HEK293 (cell line): ENCODE measurements around the gene NEAT1.

ENCODE experiments used
- CTCF ChIA-PET: fragments of 350-600 bp; formaldehyde crosslinking; extraction: SDS; loops from one replicate; lab custom pipeline; 2021; ENCODE audit warnings: antibody characterized with exemption; lab: Yijun Ruan, JAX
- POLR2A ChIA-PET: fragments of 300-600 bp; formaldehyde crosslinking; extraction: SDS; loops from one replicate; lab custom pipeline; 2020; ENCODE audit warnings: antibody characterized with exemption, inconsistent platforms; lab: Yijun Ruan, JAX
- H3K27ac ChIP-seq: fragments of 200-500 bp; sonication (Bioruptor generic); 2 replicates; pipeline ENCODE4 v1.5.1; 2014; ENCODE audit warnings: low read depth, low read length, control low read depth, inconsistent platforms; ENCODE audit errors: extremely low read depth
- H3K36me3 ChIP-seq, 2 experiments: fragments of 200-500 bp in 1 of 2; sonication (Bioruptor generic) in 1 of 2; 1 replicate in 1 of 2; 2 replicates in 1 of 2; pipeline ENCODE4 v1.5.1; 2014 to 2017; ENCODE audit warnings: inconsistent platforms in 2 of 2, low read length in 2 of 2; ENCODE audit not compliant: control insufficient read depth in 2 of 2, insufficient read depth in 1 of 2
- H3K4me1 ChIP-seq: fragments of 200-500 bp; sonication (Bioruptor generic); 2 replicates; pipeline ENCODE4 v1.5.1; 2014; ENCODE audit warnings: mild to moderate bottlenecking, low read length, inconsistent platforms; ENCODE audit not compliant: control insufficient read depth, insufficient read depth
- H3K4me3 ChIP-seq: 2 replicates; pipeline ENCODE4 v1.5.1; 2011; ENCODE audit warnings: low read depth, mild to moderate bottlenecking, control low read depth, low read length, moderate library complexity
- H3K9me3 ChIP-seq: fragments of 200-500 bp; sonication (Bioruptor generic); 2 replicates; pipeline ENCODE4 v1.5.1; 2014; ENCODE audit warnings: low read depth, low read length, inconsistent platforms; ENCODE audit not compliant: control insufficient read depth, insufficient read depth
- FEZF1 ChIP-seq: fragments of 450-650 bp; formaldehyde crosslinking; IDR thresholded peaks from 2 replicates; pipeline ENCODE4 v1.5.1; 2016; ENCODE audit warnings: missing biosample characterization, missing genetic modification characterization
- GLI2 ChIP-seq: fragments of 450-650 bp; formaldehyde crosslinking; IDR thresholded peaks from 2 replicates; pipeline ENCODE4; 2017; ENCODE audit warnings: missing biosample characterization, missing genetic modification characterization, low read depth, borderline replicate concordance
- SP7 ChIP-seq: fragments of 450-650 bp; formaldehyde crosslinking; IDR thresholded peaks from 2 replicates; pipeline ENCODE4 v1.5.1; 2016; ENCODE audit warnings: missing biosample characterization, missing genetic modification characterization
- TCF7L2 ChIP-seq: IDR thresholded peaks from 2 replicates; pipeline ENCODE4 v1.6.1; 2011; ENCODE audit warnings: low read depth, mild to moderate bottlenecking, inconsistent platforms, low read length, moderate library complexity, borderline replicate concordance
- ZBTB1 ChIP-seq: fragments of 450-650 bp; formaldehyde crosslinking; IDR thresholded peaks from 2 replicates; pipeline ENCODE4 v1.5.1; 2016; ENCODE audit warnings: missing biosample characterization, missing genetic modification characterization
- ZBTB17 ChIP-seq: fragments of 450-650 bp; formaldehyde crosslinking; IDR thresholded peaks from 2 replicates; pipeline ENCODE4 v1.5.1; 2016; ENCODE audit warnings: missing biosample characterization, missing genetic modification characterization
- ZBTB7A ChIP-seq: fragments of 450-650 bp; formaldehyde crosslinking; IDR thresholded peaks from 2 replicates; pipeline ENCODE4 v1.5.1; 2016; ENCODE audit warnings: low read depth, missing biosample characterization, missing genetic modification characterization
- ZNF114 ChIP-seq: fragments of 450-650 bp; formaldehyde crosslinking; IDR thresholded peaks from 2 replicates; pipeline ENCODE4 v1.5.0; 2017; ENCODE audit warnings: missing biosample characterization, missing genetic modification characterization
- ZNF133 ChIP-seq: fragments of 450-650 bp; formaldehyde crosslinking; IDR thresholded peaks from 2 replicates; pipeline ENCODE4 v1.5.1; 2016; ENCODE audit warnings: missing biosample characterization, missing genetic modification characterization
- ZNF146 ChIP-seq: fragments of 450-650 bp; formaldehyde crosslinking; IDR thresholded peaks from 2 replicates; pipeline ENCODE4 v1.5.1; 2016; ENCODE audit warnings: missing biosample characterization, missing genetic modification characterization
- ZNF175 ChIP-seq: fragments of 450-650 bp; formaldehyde crosslinking; IDR thresholded peaks from 2 replicates; pipeline ENCODE4 v1.5.1; 2016; ENCODE audit warnings: missing biosample characterization, missing genetic modification characterization
- ZNF202 ChIP-seq: fragments of 450-650 bp; formaldehyde crosslinking; IDR thresholded peaks from 2 replicates; pipeline ENCODE4 v1.5.1; 2016; ENCODE audit warnings: missing biosample characterization, missing genetic modification characterization, borderline replicate concordance
- ZNF211 ChIP-seq: fragments of 450-650 bp; formaldehyde crosslinking; IDR thresholded peaks from 2 replicates; pipeline ENCODE4 v1.5.1; 2016; ENCODE audit warnings: low read depth, missing biosample characterization, missing genetic modification characterization
- ZNF350 ChIP-seq: fragments of 450-650 bp; formaldehyde crosslinking; IDR thresholded peaks from 2 replicates; pipeline ENCODE4 v1.5.0; 2017; ENCODE audit warnings: missing biosample characterization, mild to moderate bottlenecking, missing genetic modification characterization
- ZNF354C ChIP-seq: fragments of 450-650 bp; formaldehyde crosslinking; IDR thresholded peaks from 2 replicates; pipeline ENCODE4 v1.5.1; 2016; ENCODE audit warnings: missing biosample characterization, missing genetic modification characterization, low read depth, borderline replicate concordance
- ZNF404 ChIP-seq: fragments of 450-650 bp; formaldehyde crosslinking; IDR thresholded peaks from 2 replicates; pipeline ENCODE4 v1.5.1; 2017; ENCODE audit warnings: missing biosample characterization, missing genetic modification characterization
- ZNF514 ChIP-seq: fragments of 450-650 bp; formaldehyde crosslinking; IDR thresholded peaks from 2 replicates; pipeline ENCODE4 v1.5.1; 2016; ENCODE audit warnings: missing biosample characterization, missing genetic modification characterization
- ZNF521 ChIP-seq: fragments of 450-650 bp; formaldehyde crosslinking; IDR thresholded peaks from 2 replicates; pipeline ENCODE4 v1.5.1; 2017; ENCODE audit warnings: missing biosample characterization, mild to moderate bottlenecking, missing genetic modification characterization
- ZNF571 ChIP-seq: fragments of 450-650 bp; formaldehyde crosslinking; IDR thresholded peaks from 2 replicates; pipeline ENCODE4 v1.5.0; 2017; ENCODE audit warnings: missing biosample characterization, missing genetic modification characterization
- ZNF624 ChIP-seq: fragments of 450-650 bp; formaldehyde crosslinking; IDR thresholded peaks from 2 replicates; pipeline ENCODE4 v1.5.1; 2017; ENCODE audit warnings: missing biosample characterization, missing genetic modification characterization
- ZNF654 ChIP-seq: fragments of 450-650 bp; formaldehyde crosslinking; IDR thresholded peaks from 2 replicates; pipeline ENCODE4 v1.5.1; 2016; ENCODE audit warnings: low read depth, missing biosample characterization, missing genetic modification characterization
- ZNF701 ChIP-seq: fragments of 450-650 bp; formaldehyde crosslinking; IDR thresholded peaks from 2 replicates; pipeline ENCODE4 v1.5.1; 2016; ENCODE audit warnings: missing biosample characterization, missing genetic modification characterization
- ZNF785 ChIP-seq: fragments of 450-650 bp; formaldehyde crosslinking; IDR thresholded peaks from 2 replicates; pipeline ENCODE4 v1.5.1; 2016; ENCODE audit warnings: missing biosample characterization, missing genetic modification characterization
- ZNF830 ChIP-seq: fragments of 450-650 bp; IDR thresholded peaks from 2 replicates; pipeline ENCODE4 v1.5.0; 2018; ENCODE audit warnings: missing biosample characterization, missing genetic modification characterization, low read depth, mild to moderate bottlenecking, moderate library complexity
- ZSCAN23 ChIP-seq: fragments of 450-650 bp; formaldehyde crosslinking; IDR thresholded peaks from 2 replicates; pipeline ENCODE4 v1.5.1; 2016; ENCODE audit warnings: missing biosample characterization, missing genetic modification characterization
- TF ChIP-seq, protein P1 (sequence below): fragments of 450-650 bp; formaldehyde crosslinking; IDR thresholded peaks from 2 replicates; pipeline ENCODE4 v1.5.1; 2017; ENCODE audit warnings: missing biosample characterization, missing genetic modification characterization
- TF ChIP-seq, protein P2 (sequence below): fragments of 450-650 bp; formaldehyde crosslinking; conservative IDR thresholded peaks from 2 replicates; pipeline ENCODE4 v1.5.1; 2016; ENCODE audit warnings: low read depth, missing biosample characterization, missing genetic modification characterization
- TF ChIP-seq, protein P3 (sequence below): fragments of 450-650 bp; formaldehyde crosslinking; IDR thresholded peaks from 2 replicates; pipeline ENCODE4 v1.5.1; 2017; ENCODE audit warnings: missing biosample characterization, missing genetic modification characterization

Gene NEAT1

DNA sequence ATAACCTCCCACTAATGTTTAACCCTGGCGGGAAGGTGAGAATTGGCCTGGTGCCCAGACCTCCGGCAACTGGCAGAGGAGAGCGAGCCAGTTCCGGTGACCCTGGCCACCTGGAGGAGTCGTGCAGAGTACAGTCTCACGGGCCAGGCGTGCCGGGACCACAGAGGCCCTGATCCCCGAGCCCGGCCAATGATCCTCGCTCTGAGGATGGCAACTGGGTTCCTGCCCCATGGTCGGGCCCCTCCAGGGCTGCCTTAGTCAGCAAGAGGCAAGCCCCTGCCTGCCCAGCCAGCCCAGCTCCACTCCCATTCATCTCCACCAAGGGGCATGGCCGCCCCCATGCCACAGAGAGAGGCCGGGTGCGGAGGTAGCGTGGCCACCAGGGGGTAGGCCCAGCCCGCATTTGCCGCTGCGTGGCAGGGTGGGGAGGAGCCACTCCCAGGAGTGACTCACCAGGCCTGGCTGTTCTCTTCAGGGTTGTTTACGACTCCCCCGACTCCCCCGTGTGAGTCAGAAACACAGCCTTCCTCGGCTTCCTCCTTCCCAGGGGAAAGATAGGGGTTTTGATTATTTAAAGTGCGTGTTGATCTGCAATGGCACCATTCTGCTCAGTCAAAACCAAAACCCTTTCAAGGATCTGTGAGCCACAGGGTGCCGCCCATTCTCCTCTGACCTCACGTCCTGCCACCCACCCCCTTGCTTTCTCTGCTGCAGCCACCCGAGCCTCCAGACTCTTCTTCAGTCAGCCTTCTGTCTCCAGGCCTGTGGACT lies 40.4 kb upstream of the NEAT1 start, which contains the start of gene SLC25A45:
TSS of gene SLC25A45 (minus strand) at position 614 of the 771 bp plus-strand sequence. CDS start 695 bp downstream, outside the sequence.
- ChIA-PET POLR2A (interaction anchor here (0.6 to 8.3 kb wide), 14 partner anchors 11 to 604 kb away, joined by 3 to 110 read pairs (median 4); partner anchors contain the start of genes DPF2, MALAT1, NEAT1 and SF1), CTCF (interaction anchor here (0.6 to 2.5 kb wide), 10 partner anchors 11 to 364 kb away, joined by 3 to 11 read pairs (median 4); no protein-coding TSS in a partner anchor)
- no peaks in the 10 kb centered on the region for H3K9me3 ChIP-seq
- no peaks in the 10 kb centered on the region for H3K36me3 ChIP-seq
- H3K27ac ChIP-seq = peak within 1 kb of the TSS; percentile 93
- H3K4me1 ChIP-seq = peaks cover 6% of the 10 kb centered on the region; the same call in 1 of the 2 replicates
- H3K4me3 ChIP-seq = peak within 1 kb of the TSS; percentile 24
- no peak for TF ChIP-seq ZNF202 (tag by site-specific recombination)
- peak; percentile 98 for TF ChIP-seq ZBTB1 (tag by site-specific recombination)
- no peak for TF ChIP-seq ZNF133
- peak; percentile 70 for TF ChIP-seq FEZF1
- no peak for TF ChIP-seq ZNF350
- no peak for TF ChIP-seq ZNF404
- 0 out of 2 replicates have a peak, but pooled peaks have one; percentile 49 for TF ChIP-seq ZNF701
- no peak for TF ChIP-seq ZNF521
- TF ChIP-seq, protein P1, sequence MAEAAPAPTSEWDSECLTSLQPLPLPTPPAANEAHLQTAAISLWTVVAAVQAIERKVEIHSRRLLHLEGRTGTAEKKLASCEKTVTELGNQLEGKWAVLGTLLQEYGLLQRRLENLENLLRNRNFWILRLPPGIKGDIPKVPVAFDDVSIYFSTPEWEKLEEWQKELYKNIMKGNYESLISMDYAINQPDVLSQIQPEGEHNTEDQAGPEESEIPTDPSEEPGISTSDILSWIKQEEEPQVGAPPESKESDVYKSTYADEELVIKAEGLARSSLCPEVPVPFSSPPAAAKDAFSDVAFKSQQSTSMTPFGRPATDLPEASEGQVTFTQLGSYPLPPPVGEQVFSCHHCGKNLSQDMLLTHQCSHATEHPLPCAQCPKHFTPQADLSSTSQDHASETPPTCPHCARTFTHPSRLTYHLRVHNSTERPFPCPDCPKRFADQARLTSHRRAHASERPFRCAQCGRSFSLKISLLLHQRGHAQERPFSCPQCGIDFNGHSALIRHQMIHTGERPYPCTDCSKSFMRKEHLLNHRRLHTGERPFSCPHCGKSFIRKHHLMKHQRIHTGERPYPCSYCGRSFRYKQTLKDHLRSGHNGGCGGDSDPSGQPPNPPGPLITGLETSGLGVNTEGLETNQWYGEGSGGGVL (tag by site-specific recombination) = peak; percentile 99
- no peak for TF ChIP-seq ZNF354C
- TF ChIP-seq ZBTB17 (tag by site-specific recombination) = peak; percentile 98
- no peak; the same call in 1 of the 2 replicates for TF ChIP-seq GLI2 (tag by site-specific recombination)
- no peak for TF ChIP-seq ZNF175
- peak; percentile 63 for TF ChIP-seq ZNF654 (tag by site-specific recombination)
- TF ChIP-seq ZBTB7A = no peak
- TF ChIP-seq ZNF146 (tag by site-specific recombination) = peak; percentile 56
- TF ChIP-seq ZNF514 (tag by site-specific recombination) = no peak
- no peak for TF ChIP-seq ZNF114
- TF ChIP-seq ZSCAN23 (tag by site-specific recombination) = no peak
- TF ChIP-seq TCF7L2 = no peak
- TF ChIP-seq, protein P2, sequence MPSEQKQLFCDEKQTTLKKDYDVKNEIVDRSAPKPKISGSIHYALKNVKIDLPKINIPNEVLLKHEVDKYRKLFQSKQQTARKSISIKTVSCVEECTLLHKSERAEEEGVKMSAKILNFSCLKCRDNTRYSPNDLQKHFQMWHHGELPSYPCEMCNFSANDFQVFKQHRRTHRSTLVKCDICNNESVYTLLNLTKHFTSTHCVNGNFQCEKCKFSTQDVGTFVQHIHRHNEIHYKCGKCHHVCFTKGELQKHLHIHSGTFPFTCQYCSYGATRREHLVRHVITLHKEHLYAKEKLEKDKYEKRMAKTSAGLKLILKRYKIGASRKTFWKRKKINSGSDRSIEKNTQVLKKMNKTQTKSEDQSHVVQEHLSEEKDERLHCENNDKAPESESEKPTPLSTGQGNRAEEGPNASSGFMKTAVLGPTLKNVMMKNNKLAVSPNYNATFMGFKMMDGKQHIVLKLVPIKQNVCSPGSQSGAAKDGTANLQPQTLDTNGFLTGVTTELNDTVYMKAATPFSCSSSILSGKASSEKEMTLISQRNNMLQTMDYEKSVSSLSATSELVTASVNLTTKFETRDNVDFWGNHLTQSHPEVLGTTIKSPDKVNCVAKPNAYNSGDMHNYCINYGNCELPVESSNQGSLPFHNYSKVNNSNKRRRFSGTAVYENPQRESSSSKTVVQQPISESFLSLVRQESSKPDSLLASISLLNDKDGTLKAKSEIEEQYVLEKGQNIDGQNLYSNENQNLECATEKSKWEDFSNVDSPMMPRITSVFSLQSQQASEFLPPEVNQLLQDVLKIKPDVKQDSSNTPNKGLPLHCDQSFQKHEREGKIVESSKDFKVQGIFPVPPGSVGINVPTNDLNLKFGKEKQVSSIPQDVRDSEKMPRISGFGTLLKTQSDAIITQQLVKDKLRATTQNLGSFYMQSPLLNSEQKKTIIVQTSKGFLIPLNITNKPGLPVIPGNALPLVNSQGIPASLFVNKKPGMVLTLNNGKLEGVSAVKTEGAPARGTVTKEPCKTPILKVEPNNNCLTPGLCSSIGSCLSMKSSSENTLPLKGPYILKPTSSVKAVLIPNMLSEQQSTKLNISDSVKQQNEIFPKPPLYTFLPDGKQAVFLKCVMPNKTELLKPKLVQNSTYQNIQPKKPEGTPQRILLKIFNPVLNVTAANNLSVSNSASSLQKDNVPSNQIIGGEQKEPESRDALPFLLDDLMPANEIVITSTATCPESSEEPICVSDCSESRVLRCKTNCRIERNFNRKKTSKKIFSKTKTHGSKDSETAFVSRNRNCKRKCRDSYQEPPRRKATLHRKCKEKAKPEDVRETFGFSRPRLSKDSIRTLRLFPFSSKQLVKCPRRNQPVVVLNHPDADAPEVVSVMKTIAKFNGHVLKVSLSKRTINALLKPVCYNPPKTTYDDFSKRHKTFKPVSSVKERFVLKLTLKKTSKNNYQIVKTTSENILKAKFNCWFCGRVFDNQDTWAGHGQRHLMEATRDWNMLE (tag by site-specific recombination) = 0 out of 2 replicates have a peak, but pooled peaks have one; percentile 11
- TF ChIP-seq ZNF571 (tag by site-specific recombination) = no peak
- no peak for TF ChIP-seq ZNF785 (tag by site-specific recombination)
- TF ChIP-seq ZNF211 (tag by site-specific recombination) = no peak
- TF ChIP-seq ZNF830 (tag by site-specific recombination) = no peak
- TF ChIP-seq SP7 (tag by site-specific recombination) = peak; percentile 84
- no peak for TF ChIP-seq ZNF624 (tag by site-specific recombination)
- TF ChIP-seq, protein P3, sequence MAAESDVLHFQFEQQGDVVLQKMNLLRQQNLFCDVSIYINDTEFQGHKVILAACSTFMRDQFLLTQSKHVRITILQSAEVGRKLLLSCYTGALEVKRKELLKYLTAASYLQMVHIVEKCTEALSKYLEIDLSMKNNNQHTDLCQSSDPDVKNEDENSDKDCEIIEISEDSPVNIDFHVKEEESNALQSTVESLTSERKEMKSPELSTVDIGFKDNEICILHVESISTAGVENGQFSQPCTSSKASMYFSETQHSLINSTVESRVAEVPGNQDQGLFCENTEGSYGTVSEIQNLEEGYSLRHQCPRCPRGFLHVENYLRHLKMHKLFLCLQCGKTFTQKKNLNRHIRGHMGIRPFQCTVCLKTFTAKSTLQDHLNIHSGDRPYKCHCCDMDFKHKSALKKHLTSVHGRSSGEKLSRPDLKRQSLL = no peak
